Measurements from ENCODE around the gene CCDC187. TPM values are rescaled to one million over a fixed set of nuclear protein-coding genes. Genes with fewer than 3 reads are reported as not detected.
A peak's percentile ranks its signal among the peaks of the same experiment; 100 is the strongest.
"Not testable (repeated sequence)": the region's sequence is repeated elsewhere in the genome, so short reads cannot be mapped to it uniquely, and the experiment has no call there.

CCDC187 gene
- total RNA-seq, 2 experiments from 2014 or later, result 0.07 TPM; not detected in 1

DNA sequence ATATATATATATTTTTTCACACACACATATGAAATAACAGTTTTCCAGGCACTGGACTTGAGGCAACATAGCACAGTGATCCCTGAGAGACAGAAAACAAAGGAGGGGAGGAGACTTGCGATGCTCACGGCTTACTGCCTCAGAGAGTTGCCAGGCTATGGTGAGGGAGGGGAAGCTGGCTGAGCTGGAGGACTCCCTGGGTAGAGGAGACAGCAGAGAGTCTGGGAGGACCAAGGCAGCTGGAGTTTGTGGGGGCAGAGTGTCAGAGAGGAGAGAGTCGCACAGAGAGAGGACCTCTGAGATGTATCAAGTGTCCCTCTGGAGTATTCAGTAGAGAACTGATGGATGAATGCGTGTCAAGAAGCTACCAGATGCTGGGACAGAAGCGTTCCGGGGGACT, 35.2 kb downstream of the CCDC187 start:
- no peak overlapping the region for H3K4me3 Mint-ChIP-seq
- DNase-seq, result no peak
- no peaks in the 10 kb centered on the region for H3K36me3 Mint-ChIP-seq (ENCODE audit: low read depth)
- intact Hi-C loops (cut with micrococcal nuclease), result no loop called here
- H3K27me3 Mint-ChIP-seq, result no peaks in the 10 kb centered on the region
- no peak overlapping the region for H3K27ac Mint-ChIP-seq
- H3K4me1 Mint-ChIP-seq (ENCODE audit: low read depth), result peaks cover 10% of the 10 kb centered on the region
- no peaks in the 10 kb centered on the region for H3K9me3 Mint-ChIP-seq
- TF ChIP-seq, protein P1, sequence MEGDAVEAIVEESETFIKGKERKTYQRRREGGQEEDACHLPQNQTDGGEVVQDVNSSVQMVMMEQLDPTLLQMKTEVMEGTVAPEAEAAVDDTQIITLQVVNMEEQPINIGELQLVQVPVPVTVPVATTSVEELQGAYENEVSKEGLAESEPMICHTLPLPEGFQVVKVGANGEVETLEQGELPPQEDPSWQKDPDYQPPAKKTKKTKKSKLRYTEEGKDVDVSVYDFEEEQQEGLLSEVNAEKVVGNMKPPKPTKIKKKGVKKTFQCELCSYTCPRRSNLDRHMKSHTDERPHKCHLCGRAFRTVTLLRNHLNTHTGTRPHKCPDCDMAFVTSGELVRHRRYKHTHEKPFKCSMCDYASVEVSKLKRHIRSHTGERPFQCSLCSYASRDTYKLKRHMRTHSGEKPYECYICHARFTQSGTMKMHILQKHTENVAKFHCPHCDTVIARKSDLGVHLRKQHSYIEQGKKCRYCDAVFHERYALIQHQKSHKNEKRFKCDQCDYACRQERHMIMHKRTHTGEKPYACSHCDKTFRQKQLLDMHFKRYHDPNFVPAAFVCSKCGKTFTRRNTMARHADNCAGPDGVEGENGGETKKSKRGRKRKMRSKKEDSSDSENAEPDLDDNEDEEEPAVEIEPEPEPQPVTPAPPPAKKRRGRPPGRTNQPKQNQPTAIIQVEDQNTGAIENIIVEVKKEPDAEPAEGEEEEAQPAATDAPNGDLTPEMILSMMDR (IDR thresholded peaks at IDR 0.05), result no peak
- CTCF ChIA-PET, result interaction anchor here (0.8 to 2.9 kb wide), 3 partner anchors 14 to 98 kb away, joined by 3 to 12 read pairs (median 3); no protein-coding TSS in a partner anchor
- ATAC-seq, result no peak
- POLR2A ChIA-PET, result interaction anchor here (1.1 kb wide), 1 partner anchor 15 kb away, joined by 3 read pairs; no protein-coding TSS in a partner anchor

DNA sequence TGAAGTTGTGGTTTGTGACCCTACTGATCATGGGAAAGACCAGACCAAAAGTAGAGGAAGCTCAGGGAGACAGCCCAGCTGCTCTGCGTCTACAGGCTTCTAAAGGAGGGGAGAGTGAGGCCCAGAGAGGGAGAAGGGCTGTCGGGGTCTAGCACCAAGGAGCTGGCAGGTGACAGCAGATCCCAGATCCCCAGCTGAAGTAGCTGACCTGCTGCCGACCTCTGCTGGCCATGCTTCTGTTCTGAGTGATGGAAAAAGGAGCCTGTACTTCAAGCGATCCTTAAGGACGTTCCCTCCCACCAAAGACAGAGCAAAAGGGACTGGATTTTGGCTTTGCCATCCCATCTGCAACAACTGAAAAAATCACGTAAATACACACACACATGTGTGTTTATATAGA, 35.6 kb downstream of the CCDC187 start:
- H3K27me3 Mint-ChIP-seq, result no peaks in the 10 kb centered on the region
- H3K9me3 Mint-ChIP-seq, result no peaks in the 10 kb centered on the region
- no peak for ATAC-seq
- no peaks in the 10 kb centered on the region for H3K36me3 Mint-ChIP-seq (ENCODE audit: low read depth)
- ChIA-PET CTCF (interaction anchor here (0.8 to 2.9 kb wide), 4 partner anchors 12 to 98 kb away, joined by 3 to 12 read pairs (median 4); no protein-coding TSS in a partner anchor), POLR2A (interaction anchor here (0.6 to 1.7 kb wide), 4 partner anchors 14 to 218 kb away, joined by 3 to 5 read pairs (median 4); no protein-coding TSS in a partner anchor)
- peak overlapping the region; percentile 71 for H3K4me3 Mint-ChIP-seq
- TF ChIP-seq, protein P1 (IDR thresholded peaks at IDR 0.05), result no peak
- peaks cover 10% of the 10 kb centered on the region for H3K4me1 Mint-ChIP-seq (ENCODE audit: low read depth)
- DNase-seq, result no peak
- intact Hi-C loops (cut with micrococcal nuclease), result no loop called here
- no peak overlapping the region for H3K27ac Mint-ChIP-seq

DNA sequence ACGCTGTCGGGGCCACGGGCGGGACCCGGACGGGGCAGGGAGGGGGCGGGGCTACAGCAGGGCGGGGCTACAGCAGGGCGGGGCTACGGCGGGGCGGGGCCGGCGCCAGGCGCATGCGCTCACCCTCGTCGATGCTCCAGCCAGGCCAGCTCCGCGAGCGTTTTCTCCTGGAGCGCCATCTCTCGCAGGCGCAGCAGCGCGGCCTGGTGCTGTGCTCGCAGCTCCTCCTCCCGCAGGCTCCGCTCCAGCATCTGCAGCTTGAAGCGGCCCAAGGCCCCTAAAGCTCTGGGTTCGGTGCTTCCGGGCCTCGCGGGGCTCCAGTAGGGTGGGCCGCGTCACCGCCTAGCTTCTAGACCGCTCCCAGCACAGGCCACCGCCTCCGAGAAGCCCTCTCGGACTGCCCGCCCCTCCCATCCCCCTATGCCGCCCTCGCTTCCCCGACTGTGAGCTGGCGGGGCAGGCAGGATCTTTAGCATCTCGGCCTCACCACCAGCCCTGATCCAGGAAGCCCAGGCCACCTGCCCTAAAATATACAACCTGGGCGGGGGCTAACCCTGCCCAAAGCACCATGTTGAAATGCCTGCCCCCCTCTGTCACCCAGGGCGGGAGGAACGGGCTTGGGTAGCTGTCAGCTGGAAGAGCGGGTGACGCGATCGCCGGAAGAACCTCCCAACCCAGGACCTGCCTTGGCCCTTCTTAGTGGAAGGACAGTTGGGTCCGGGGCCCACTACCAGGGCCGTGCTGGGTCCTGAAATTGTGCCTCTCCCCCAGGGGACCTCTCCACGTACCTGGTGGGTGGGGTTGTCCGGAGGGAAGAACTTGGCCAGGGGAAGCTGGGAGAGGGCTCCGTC, 36.4 kb downstream of the CCDC187 start:
- no peaks in the 10 kb centered on the region for H3K9me3 Mint-ChIP-seq
- no peaks in the 10 kb centered on the region for H3K27me3 Mint-ChIP-seq
- peak overlapping the region; percentile 74 for H3K27ac Mint-ChIP-seq
- CTCF ChIA-PET, result interaction anchor here (0.8 to 2.9 kb wide), 10 partner anchors 11 to 403 kb away, joined by 3 to 12 read pairs (median 4); no protein-coding TSS in a partner anchor
- peaks cover 10% of the 10 kb centered on the region for H3K4me1 Mint-ChIP-seq (ENCODE audit: low read depth)
- DNase-seq (peak; percentile 85), ATAC-seq (peak; percentile 97)
- TF ChIP-seq, protein P1 (IDR thresholded peaks at IDR 0.05), result no peak
- intact Hi-C loops (cut with micrococcal nuclease), result no loop called here
- H3K4me3 Mint-ChIP-seq, result peak overlapping the region; percentile 71
- POLR2A ChIA-PET, result interaction anchor here (0.6 to 1.7 kb wide), 5 partner anchors 8 to 217 kb away, joined by 3 to 5 read pairs (median 3); no protein-coding TSS in a partner anchor
- no peaks in the 10 kb centered on the region for H3K36me3 Mint-ChIP-seq (ENCODE audit: low read depth)

DNA sequence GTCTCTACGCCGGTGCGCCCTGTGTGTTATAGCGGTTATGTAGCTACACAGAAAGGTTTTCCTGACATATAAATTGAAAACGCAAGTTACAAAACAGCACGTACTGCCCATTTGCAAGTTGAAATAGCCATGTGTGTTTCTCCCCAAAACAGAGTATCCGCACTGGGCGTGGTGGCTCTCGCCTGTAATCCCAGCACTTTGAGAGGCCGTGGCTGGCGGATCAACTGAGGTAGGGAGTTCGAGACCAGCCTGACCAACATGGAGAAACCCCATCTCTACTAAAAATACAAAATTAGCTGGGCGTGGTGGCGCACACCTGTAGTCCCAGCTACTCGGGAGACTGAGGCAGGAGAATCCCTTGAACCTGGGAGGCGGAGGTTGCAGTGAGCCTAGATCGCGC, 37.3 kb downstream of the CCDC187 start:
- ChIA-PET CTCF (interaction anchor here (1.0 to 2.9 kb wide), 8 partner anchors 12 to 96 kb away, joined by 3 to 12 read pairs (median 4); no protein-coding TSS in a partner anchor), POLR2A (interaction anchor here (1.1 to 1.7 kb wide), 2 partner anchors 9 to 35 kb away, joined by 3 to 4 read pairs; no protein-coding TSS in a partner anchor)
- H3K36me3 Mint-ChIP-seq (ENCODE audit: low read depth); DNase-seq; H3K4me1 Mint-ChIP-seq (ENCODE audit: low read depth); H3K9me3 Mint-ChIP-seq; intact Hi-C loops (cut with micrococcal nuclease); H3K27ac Mint-ChIP-seq; H3K27me3 Mint-ChIP-seq; ATAC-seq: not testable (repeated sequence)
- peak overlapping the region; percentile 71 for H3K4me3 Mint-ChIP-seq

DNA sequence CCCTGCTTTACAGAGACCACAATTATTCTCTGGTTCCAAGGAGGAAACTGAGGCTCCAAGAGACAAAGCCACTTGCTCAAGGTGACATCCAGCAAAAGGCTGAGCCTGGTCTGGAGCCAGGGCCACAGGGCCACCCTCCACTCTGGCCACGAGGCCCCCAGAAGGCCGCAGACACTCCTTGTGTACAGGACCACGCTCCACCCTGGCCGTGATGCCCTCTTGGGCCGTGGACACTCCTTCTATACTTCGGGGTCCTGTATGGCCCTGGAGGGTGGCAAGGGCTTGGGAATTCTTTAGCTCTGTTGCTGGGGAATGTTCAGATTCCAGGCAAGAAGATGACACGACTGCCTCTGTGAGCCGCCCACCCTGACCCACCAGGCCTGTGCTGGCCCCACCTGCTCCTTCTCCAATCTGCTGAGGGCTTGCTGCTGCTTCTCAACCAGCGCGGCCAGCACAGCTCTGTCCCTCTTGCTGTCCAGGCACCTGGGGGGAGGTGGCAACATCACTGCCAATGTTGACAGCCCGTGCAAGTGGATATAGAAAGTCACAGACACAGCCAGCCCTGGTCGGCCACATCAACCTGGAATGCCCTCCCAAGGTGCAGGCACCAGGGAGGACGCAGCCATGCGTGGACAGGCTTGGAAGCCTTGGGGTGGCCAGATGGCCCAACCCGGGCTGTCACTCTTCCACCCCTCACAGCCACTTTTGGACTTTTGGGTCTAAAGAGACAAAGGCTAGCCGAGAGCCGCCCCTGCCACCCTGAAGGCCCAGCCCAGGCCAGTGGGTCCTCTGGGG, 38.1 kb downstream of the CCDC187 start:
- intact Hi-C loops (cut with micrococcal nuclease), result no loop called here
- Mint-ChIP-seq H3K36me3 (ENCODE audit: low read depth) (no peaks in the 10 kb centered on the region), H3K9me3 (no peaks in the 10 kb centered on the region), H3K27me3 (no peaks in the 10 kb centered on the region), H3K4me1 (ENCODE audit: low read depth) (peaks cover 10% of the 10 kb centered on the region), H3K4me3 (no peak overlapping the region), H3K27ac (no peak overlapping the region)
- CTCF ChIA-PET, result interaction anchor here (1.0 to 1.5 kb wide), 2 partner anchors 17 to 95 kb away, joined by 3 to 4 read pairs; no protein-coding TSS in a partner anchor
- POLR2A ChIA-PET, result no interaction called here
- DNase-seq (no peak), ATAC-seq (no peak)
- TF ChIP-seq, protein P1 (IDR thresholded peaks at IDR 0.05), result no peak
